ENCODE data around the gene TMEM151A. TPM values are rescaled to one million over a fixed set of nuclear protein-coding genes. Genes with fewer than 3 reads are reported as not detected.
A peak's percentile ranks its signal among the peaks of the same experiment; 100 is the strongest.

Gene TMEM151A
- total RNA-seq, 3 donors from 2014 or later = 0.16 to 1.6 (median 0.33) TPM

GRCh38 chr11:66311470-66311964 lies 19.8 kb downstream of the TMEM151A start:
- peak overlapping the region; percentile 53 to 77 (median 64) for H3K4me3 ChIP-seq
- peaks cover under 1 to 3% of the 10 kb centered on the region in 2 donors for H3K27me3 ChIP-seq
- no peaks in the 10 kb centered on the region for H3K9me3 ChIP-seq
- H3K36me3 ChIP-seq = no peaks in the 10 kb centered on the region
- peaks cover 0 to 6% of the 10 kb centered on the region in 2 donors for H3K4me1 ChIP-seq
- H3K27ac ChIP-seq = peak overlapping the region; percentile 83 to 95
- intact Hi-C loops (cut with DNase I; ENCODE audit: low total_unique reads) = no loop called here
- TF ChIP-seq POLR2AphosphoS5 (IDR thresholded peaks at IDR 0.05) (no peak), POLR2A (IDR thresholded peaks at IDR 0.05) (no peak)
- TF ChIP-seq, protein P1, sequence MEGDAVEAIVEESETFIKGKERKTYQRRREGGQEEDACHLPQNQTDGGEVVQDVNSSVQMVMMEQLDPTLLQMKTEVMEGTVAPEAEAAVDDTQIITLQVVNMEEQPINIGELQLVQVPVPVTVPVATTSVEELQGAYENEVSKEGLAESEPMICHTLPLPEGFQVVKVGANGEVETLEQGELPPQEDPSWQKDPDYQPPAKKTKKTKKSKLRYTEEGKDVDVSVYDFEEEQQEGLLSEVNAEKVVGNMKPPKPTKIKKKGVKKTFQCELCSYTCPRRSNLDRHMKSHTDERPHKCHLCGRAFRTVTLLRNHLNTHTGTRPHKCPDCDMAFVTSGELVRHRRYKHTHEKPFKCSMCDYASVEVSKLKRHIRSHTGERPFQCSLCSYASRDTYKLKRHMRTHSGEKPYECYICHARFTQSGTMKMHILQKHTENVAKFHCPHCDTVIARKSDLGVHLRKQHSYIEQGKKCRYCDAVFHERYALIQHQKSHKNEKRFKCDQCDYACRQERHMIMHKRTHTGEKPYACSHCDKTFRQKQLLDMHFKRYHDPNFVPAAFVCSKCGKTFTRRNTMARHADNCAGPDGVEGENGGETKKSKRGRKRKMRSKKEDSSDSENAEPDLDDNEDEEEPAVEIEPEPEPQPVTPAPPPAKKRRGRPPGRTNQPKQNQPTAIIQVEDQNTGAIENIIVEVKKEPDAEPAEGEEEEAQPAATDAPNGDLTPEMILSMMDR (IDR thresholded peaks at IDR 0.05) = no peak
- DNase-seq (ENCODE audit: low spot score in 2 of 2) = no peak

GRCh38 chr11:66311965-66312548 lies 20.4 kb downstream of the TMEM151A start:
- peak; percentile 77 to 92 for DNase-seq (ENCODE audit: low spot score in 2 of 2)
- intact Hi-C loops (cut with DNase I; ENCODE audit: low total_unique reads) = no loop called here
- TF ChIP-seq POLR2AphosphoS5 (IDR thresholded peaks at IDR 0.05) = peak; percentile 12 to 43 (median 32)
- TF ChIP-seq, protein P1 (IDR thresholded peaks at IDR 0.05) = peak; percentile 44 to 92 (median 91)
- no peak for TF ChIP-seq POLR2A (IDR thresholded peaks at IDR 0.05)

DNA sequence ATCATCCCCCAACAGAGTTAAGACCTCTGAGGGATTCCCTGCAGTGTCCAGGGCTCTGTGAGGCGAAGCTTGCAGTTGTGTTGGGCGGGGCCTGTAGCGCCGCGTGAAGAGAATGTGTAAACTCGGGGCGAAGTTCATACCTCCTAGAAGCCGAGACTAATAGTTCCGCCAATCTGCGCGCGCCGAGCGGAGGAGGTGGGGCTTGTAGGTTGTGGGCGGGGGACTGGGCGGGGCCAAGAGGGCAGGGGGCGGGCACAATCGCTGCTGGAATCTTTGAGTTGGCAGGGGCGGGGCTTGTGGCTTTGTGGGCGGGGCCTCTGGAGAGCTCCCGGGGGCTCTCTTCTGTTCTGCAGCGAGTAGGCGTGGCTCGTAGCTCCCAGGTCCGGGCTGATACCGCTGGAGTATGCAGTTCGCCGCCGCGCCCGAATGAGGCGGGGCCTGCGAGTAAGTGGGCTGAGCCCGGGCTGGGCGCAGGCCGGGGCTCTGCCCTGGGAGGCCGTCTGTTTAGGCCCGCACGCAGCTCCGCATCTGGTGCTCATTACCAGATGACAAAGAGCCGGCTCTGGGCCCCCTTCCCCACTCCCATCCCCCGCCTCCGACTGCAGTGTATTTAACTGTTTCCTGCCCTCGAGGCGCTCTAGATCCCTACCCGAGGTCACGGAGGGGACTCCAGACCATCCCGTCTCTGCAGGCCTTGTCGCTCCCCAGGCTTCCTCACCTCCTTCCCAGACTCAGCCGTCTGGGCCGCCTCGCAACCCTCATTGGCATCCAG lies 21.0 kb downstream of the TMEM151A start:
- peak; percentile 94 to 97 for DNase-seq (ENCODE audit: low spot score in 2 of 2)
- Histone ChIP-seq H3K9me3 (no peaks in the 10 kb centered on the region), H3K4me3 (peak overlapping the region; percentile 53 to 77 (median 64)), H3K4me1 (peaks cover 3 to 10% of the 10 kb centered on the region in 2 donors), H3K27ac (peak overlapping the region; percentile 83 to 95), H3K36me3 (no peaks in the 10 kb centered on the region), H3K27me3 (peaks cover 3% of the 10 kb centered on the region in 2 donors)
- TF ChIP-seq, protein P1 (IDR thresholded peaks at IDR 0.05) = no peak
- peak in 1 of 3 donors; percentile 43 for TF ChIP-seq POLR2AphosphoS5 (IDR thresholded peaks at IDR 0.05)
- intact Hi-C loops (cut with DNase I; ENCODE audit: low total_unique reads) = no loop called here

More at GRCh38 chr11:66311965-66312548, 20.4 kb downstream of the TMEM151A start:
- Histone ChIP-seq H3K4me1 (peaks cover 0 to 6% of the 10 kb centered on the region in 2 donors), H3K27ac (peak overlapping the region; percentile 83 to 95), H3K36me3 (no peaks in the 10 kb centered on the region), H3K9me3 (no peaks in the 10 kb centered on the region), H3K4me3 (peak overlapping the region; percentile 53 to 77 (median 64)), H3K27me3 (peaks cover 3% of the 10 kb centered on the region in 2 donors)

DNA sequence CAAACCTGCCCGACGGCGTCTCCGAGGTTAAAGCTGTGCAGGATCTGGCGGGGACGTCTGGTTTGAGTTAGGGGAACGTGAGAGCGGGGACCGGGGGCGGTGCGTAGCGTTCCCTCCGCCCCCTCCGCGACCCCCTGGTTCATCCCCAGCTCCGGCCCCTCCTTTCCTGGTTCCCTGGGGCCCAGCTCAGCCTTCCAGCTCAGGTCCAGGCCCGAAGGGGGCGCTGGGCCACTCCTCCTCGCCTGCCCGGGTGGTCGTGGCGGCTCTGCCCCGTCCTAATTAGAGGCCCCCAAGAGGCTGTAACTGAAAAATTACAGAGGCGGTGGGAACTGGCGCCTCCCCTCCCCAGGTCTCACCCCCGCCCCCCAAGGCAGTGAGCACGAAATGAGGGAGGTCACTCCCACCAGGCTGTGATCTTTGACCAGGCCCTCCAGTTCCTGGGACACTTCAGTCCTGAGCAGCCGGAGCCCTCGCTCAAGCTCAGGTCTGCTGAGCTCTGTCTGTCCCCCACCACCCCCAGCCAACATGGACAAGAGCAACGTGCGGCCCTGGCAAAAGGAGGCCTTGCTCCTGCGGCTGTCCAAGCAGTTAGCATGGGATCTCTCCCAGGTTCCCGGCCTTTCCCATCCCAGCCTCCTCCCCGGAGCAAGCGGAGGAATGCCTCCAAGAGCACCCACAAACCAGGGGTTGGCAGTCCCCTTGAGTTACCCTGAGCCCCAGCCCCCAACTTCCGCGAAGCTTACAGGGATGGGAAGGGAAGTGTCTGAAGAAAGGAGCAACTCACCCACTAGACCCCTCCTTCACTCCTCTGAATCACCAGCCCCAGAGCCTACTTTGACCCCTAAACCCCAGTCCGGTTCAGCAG lies 21.9 kb downstream of the TMEM151A start:
- Histone ChIP-seq H3K36me3 (no peaks in the 10 kb centered on the region), H3K27ac (peak overlapping the region; percentile 83 to 95), H3K9me3 (no peaks in the 10 kb centered on the region), H3K4me3 (peak overlapping the region; percentile 53 to 77 (median 64)), H3K27me3 (peaks cover 3% of the 10 kb centered on the region in 2 donors), H3K4me1 (peaks cover 10 to 13% of the 10 kb centered on the region in 2 donors)
- intact Hi-C loops (cut with DNase I; ENCODE audit: low total_unique reads) = no loop called here
- no peak for DNase-seq (ENCODE audit: low spot score in 2 of 2)
- TF ChIP-seq, protein P1 (IDR thresholded peaks at IDR 0.05) = no peak
- TF ChIP-seq POLR2A (IDR thresholded peaks at IDR 0.05) = no peak
